ENCODE results near the gene B4GALNT3.

DNA sequence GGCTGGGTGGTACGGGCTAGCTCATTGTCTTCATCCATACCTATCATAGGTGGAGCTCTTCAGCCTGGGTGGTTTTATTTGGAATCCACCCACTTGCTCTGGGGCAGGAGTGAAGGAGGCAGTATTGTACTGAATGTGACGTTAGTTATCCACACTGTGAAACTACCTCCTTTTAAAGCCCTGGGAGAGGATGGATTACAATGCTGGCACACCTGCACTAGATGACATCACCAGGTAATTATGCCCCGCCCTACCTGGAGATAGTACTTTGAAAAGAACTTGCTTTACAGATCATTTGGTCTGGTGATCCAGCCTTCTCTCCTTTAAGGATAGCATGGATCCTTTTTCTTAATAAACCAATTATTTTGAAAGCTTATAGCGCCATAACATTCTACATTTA is 78.0 kb downstream of the B4GALNT3 start:
- TF ChIP-seq, protein P1, sequence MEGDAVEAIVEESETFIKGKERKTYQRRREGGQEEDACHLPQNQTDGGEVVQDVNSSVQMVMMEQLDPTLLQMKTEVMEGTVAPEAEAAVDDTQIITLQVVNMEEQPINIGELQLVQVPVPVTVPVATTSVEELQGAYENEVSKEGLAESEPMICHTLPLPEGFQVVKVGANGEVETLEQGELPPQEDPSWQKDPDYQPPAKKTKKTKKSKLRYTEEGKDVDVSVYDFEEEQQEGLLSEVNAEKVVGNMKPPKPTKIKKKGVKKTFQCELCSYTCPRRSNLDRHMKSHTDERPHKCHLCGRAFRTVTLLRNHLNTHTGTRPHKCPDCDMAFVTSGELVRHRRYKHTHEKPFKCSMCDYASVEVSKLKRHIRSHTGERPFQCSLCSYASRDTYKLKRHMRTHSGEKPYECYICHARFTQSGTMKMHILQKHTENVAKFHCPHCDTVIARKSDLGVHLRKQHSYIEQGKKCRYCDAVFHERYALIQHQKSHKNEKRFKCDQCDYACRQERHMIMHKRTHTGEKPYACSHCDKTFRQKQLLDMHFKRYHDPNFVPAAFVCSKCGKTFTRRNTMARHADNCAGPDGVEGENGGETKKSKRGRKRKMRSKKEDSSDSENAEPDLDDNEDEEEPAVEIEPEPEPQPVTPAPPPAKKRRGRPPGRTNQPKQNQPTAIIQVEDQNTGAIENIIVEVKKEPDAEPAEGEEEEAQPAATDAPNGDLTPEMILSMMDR (conservative IDR thresholded peaks at IDR 0.05 in 1 of 2, IDR thresholded peaks at IDR 0.05 in 1 of 2; ENCODE audit: low read depth in 1 of 2, low read length in 2 of 2): no peak
- no peak for TF ChIP-seq EZH2 (IDR thresholded peaks at IDR 0.05; ENCODE audit: low read length, missing control alignments)

Measured in fibroblast of lung (primary cell).